Spinal cord (tissue), 10 donors: ENCODE results near the gene NDUFAF8. TPM values are rescaled to one million over a fixed set of nuclear protein-coding genes. Genes with fewer than 3 reads are reported as not detected.

Experiments used
- DNase-seq, 6 donors: peaks; one replicate each; pipeline versions ENCODE4 v3.0.0 to v3.0.0-alpha.2; 2013 to 2015; ENCODE audit warnings: low spot score in 6 of 6, low read depth in 4 of 6
- H3K27ac ChIP-seq: one replicate; pipeline ENCODE4 v1.5.1; 2013; ENCODE audit warnings: low read depth, low read length, control low read depth
- H3K27me3 ChIP-seq: one replicate; pipeline ENCODE4 v1.6.1; 2013; ENCODE audit warnings: low read length; ENCODE audit not compliant: control insufficient read depth, insufficient read depth
- H3K36me3 ChIP-seq: one replicate; pipeline ENCODE4 v1.6.1; 2013; ENCODE audit warnings: low read length; ENCODE audit not compliant: control insufficient read depth, insufficient read depth
- H3K4me1 ChIP-seq: one replicate; pipeline ENCODE4 v1.6.1; 2013; ENCODE audit warnings: low read length; ENCODE audit not compliant: control insufficient read depth, insufficient read depth
- H3K4me3 ChIP-seq: one replicate; pipeline ENCODE4 v1.5.1; 2013; ENCODE audit warnings: low read depth, low read length, control low read depth
- H3K9me3 ChIP-seq: one replicate; pipeline ENCODE4 v1.6.1; 2013; ENCODE audit warnings: low read length; ENCODE audit not compliant: control insufficient read depth, insufficient read depth
- WGBS: methylation state at CpG from one replicate; pipeline ENCODE4 v1.1.5; 2013; ENCODE audit warnings: missing lambda C conversion rate; ENCODE audit not compliant: insufficient coverage; 5-methylcytosine and 5-hydroxymethylcytosine counted together
- polyA plus RNA-seq, 2 donors: library from polyadenylated mRNA; unstranded; fragments of 120-200 nt; gene quantifications; one replicate each; pipeline ENCODE4 v1.2.1, GENCODE V29; 2013; ENCODE audit not compliant: insufficient read length in 2 of 2
- total RNA-seq, 2 donors: library from RNA; depleted of rRNA in 1 of 2; stranded (reverse); fragments of 120-200 nt in 1 of 2; fragments of >200 nt in 1 of 2; gene quantifications; one replicate each; pipeline versions ENCODE4 v1.2.3 to v1.2.4, GENCODE V29; 2013 to 2014
- donor health status: healthy.

NDUFAF8 gene
- total and polyA plus RNA-seq, 4 donors: 9.4 to 87.6 (median 73.9) TPM

- Histone ChIP-seq H3K36me3 (peaks cover 75% of the 10 kb centered on the region), H3K9me3 (no peaks in the 10 kb centered on the region), H3K27me3 (no peaks in the 10 kb centered on the region), H3K4me3 (no peak overlapping the region), H3K4me1 (peaks cover 41% of the 10 kb centered on the region), H3K27ac (no peak overlapping the region)
- WGBS: 75% methylated on average over 19 of the region's 24 CpGs
- no peak for DNase-seq
These were observed 5.4 kb downstream of the NDUFAF8 start for GRCh38 chr17:81244358-81245023.

- no peak for DNase-seq
- Histone ChIP-seq H3K27me3 (no peaks in the 10 kb centered on the region), H3K9me3 (no peaks in the 10 kb centered on the region), H3K36me3 (peaks cover 82% of the 10 kb centered on the region), H3K4me1 (peaks cover 34% of the 10 kb centered on the region), H3K27ac (no peak overlapping the region), H3K4me3 (no peak overlapping the region)
- WGBS: 85% methylated on average over 24 of the region's 25 CpGs
These were observed 6.0 kb downstream of the NDUFAF8 start for GRCh38 chr17:81245024-81245664.

- Histone ChIP-seq H3K9me3 (no peaks in the 10 kb centered on the region), H3K36me3 (peaks cover 82% of the 10 kb centered on the region), H3K27me3 (no peaks in the 10 kb centered on the region), H3K27ac (no peak overlapping the region), H3K4me1 (peaks cover 34% of the 10 kb centered on the region), H3K4me3 (no peak overlapping the region)
- no peak for DNase-seq
- 76% methylated on average over 37 of the region's 37 CpGs for WGBS
These were observed 6.7 kb downstream of the NDUFAF8 start for GRCh38 chr17:81245665-81246342.

GRCh38 chr17:81246343-81246670, 7.2 kb downstream of the NDUFAF8 start:
- H3K27ac ChIP-seq: no peak overlapping the region
- 85% methylated on average over 9 of the region's 10 CpGs for WGBS
- H3K4me1 ChIP-seq: peaks cover 35% of the 10 kb centered on the region
- DNase-seq: no peak
- H3K9me3 ChIP-seq: no peaks in the 10 kb centered on the region
- H3K4me3 ChIP-seq: no peak overlapping the region
- H3K36me3 ChIP-seq: peaks cover 82% of the 10 kb centered on the region
- no peaks in the 10 kb centered on the region for H3K27me3 ChIP-seq

GRCh38 chr17:81246679-81247338, 7.7 kb downstream of the NDUFAF8 start:
- H3K27me3 ChIP-seq: no peaks in the 10 kb centered on the region
- H3K36me3 ChIP-seq: peaks cover 82% of the 10 kb centered on the region
- H3K9me3 ChIP-seq: no peaks in the 10 kb centered on the region
- peaks cover 35% of the 10 kb centered on the region for H3K4me1 ChIP-seq
- WGBS: 87% methylated on average over 28 of the region's 28 CpGs
- no peak for DNase-seq
- no peak overlapping the region for H3K4me3 ChIP-seq
- H3K27ac ChIP-seq: no peak overlapping the region

GRCh38 chr17:81247339-81247990, 8.3 kb downstream of the NDUFAF8 start:
- peaks cover 84% of the 10 kb centered on the region for H3K36me3 ChIP-seq
- 91% methylated on average over 10 of the region's 15 CpGs for WGBS
- no peaks in the 10 kb centered on the region for H3K9me3 ChIP-seq
- no peak overlapping the region for H3K4me3 ChIP-seq
- H3K27me3 ChIP-seq: no peaks in the 10 kb centered on the region
- no peak overlapping the region for H3K27ac ChIP-seq
- H3K4me1 ChIP-seq: peaks cover 39% of the 10 kb centered on the region
- DNase-seq: no peak

- Histone ChIP-seq H3K4me1 (peaks cover 39% of the 10 kb centered on the region), H3K36me3 (peaks cover 81% of the 10 kb centered on the region), H3K27me3 (no peaks in the 10 kb centered on the region), H3K4me3 (no peak overlapping the region), H3K9me3 (no peaks in the 10 kb centered on the region), H3K27ac (no peak overlapping the region)
- DNase-seq: no peak
- WGBS: 80% methylated on average over 16 of the region's 16 CpGs
These were observed 9.5 kb downstream of the NDUFAF8 start for GRCh38 chr17:81248649-81249048.

- WGBS: 92% methylated on average over 15 of the region's 15 CpGs
- peak in 2 of 6 donors; percentile 31 to 58 for DNase-seq
- H3K9me3 ChIP-seq: no peaks in the 10 kb centered on the region
These were observed 10.3 kb downstream of the NDUFAF8 start for GRCh38 chr17:81249223-81250040.

More at GRCh38 chr17:81249223-81250040, 10.3 kb downstream of the NDUFAF8 start:
- Histone ChIP-seq H3K4me3 (no peak overlapping the region), H3K36me3 (peaks cover 78% of the 10 kb centered on the region), H3K4me1 (peaks cover 37% of the 10 kb centered on the region), H3K27ac (no peak overlapping the region), H3K27me3 (no peaks in the 10 kb centered on the region)
